Activated T-helper 2 cell treated with anti-CD3 and anti-CD28 coated beads, Interferon-gamma antibody, Interleukin-2, Interleukin-4, amounts not matched to agents 10 μg/mL and 5 μg/mL and 100 μg/mL, durations not matched to agents 14 hours and 24 hours and 36 hours (primary cell): ENCODE data around the gene LRRN2. TPM values are rescaled to one million over a fixed set of nuclear protein-coding genes. Genes with fewer than 3 reads are reported as not detected.
"Not testable (repeated sequence)": the region's sequence is repeated elsewhere in the genome, so short reads cannot be mapped to it uniquely, and the experiment has no call there.

ENCODE experiments used
- DNase-seq: peaks from one replicate; pipeline ENCODE4 v3.0.0; 2021; ENCODE audit warnings: low spot score
- H3K27ac Mint-ChIP-seq: one replicate; pipeline ENCODE4 v1.8.0; 2021; ENCODE audit warnings: mixed read lengths
- H3K27me3 Mint-ChIP-seq: one replicate; pipeline ENCODE4 v1.8.0; 2021; ENCODE audit warnings: low read depth, mixed read lengths
- H3K36me3 Mint-ChIP-seq: one replicate; pipeline ENCODE4 v1.8.0; 2021; ENCODE audit warnings: low read depth, mixed read lengths
- H3K4me1 Mint-ChIP-seq: one replicate; pipeline ENCODE4 v1.8.0; 2021; ENCODE audit warnings: low read depth, mixed read lengths
- H3K4me3 Mint-ChIP-seq: one replicate; pipeline ENCODE4 v1.8.0; 2021; ENCODE audit warnings: low read depth, mild to moderate bottlenecking, moderate library complexity, mixed read lengths
- H3K9me3 Mint-ChIP-seq: one replicate; pipeline ENCODE4 v1.8.0; 2021; ENCODE audit warnings: mixed read lengths
- intact Hi-C: fragments of 100-400 bp; cut with micrococcal nuclease; formaldehyde crosslinking; loops from one replicate; pipeline ENCODE4 v1.15.1; 2023
- total RNA-seq: library from RNA; stranded (reverse); gene quantifications from 2 replicates; pipeline ENCODE4 v1.2.3, GENCODE V29; 2022

LRRN2 gene
- total RNA-seq, 1 donor from 2014 or later: not detected

DNA sequence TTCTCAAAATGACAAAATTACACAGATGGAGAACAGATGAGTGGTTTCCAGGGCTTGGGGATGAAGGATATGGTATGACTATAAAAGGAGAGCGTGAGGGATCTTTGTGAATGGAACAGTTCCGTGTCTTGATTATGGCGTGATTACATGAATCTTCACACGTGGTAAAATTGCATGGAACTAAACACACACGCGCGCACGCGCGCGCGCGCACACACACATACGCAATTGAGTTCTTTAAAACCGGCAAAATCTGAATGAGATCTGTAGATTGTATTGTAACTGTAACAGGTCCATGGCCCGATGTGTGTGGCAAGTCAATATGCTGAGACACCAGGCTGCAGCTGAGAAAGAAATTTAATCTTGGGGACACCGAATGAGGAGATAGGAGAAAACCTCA, 11.1 kb upstream of the LRRN2 start:
- Mint-ChIP-seq H3K27me3 (peaks cover 18% of the 10 kb centered on the region), H3K9me3 (no peaks in the 10 kb centered on the region), H3K36me3 (no peaks in the 10 kb centered on the region), H3K4me3 (no peak overlapping the region), H3K4me1 (peaks cover 10% of the 10 kb centered on the region), H3K27ac (no peak overlapping the region)
- no peak for DNase-seq
- intact Hi-C loops: no loop called here

DNA sequence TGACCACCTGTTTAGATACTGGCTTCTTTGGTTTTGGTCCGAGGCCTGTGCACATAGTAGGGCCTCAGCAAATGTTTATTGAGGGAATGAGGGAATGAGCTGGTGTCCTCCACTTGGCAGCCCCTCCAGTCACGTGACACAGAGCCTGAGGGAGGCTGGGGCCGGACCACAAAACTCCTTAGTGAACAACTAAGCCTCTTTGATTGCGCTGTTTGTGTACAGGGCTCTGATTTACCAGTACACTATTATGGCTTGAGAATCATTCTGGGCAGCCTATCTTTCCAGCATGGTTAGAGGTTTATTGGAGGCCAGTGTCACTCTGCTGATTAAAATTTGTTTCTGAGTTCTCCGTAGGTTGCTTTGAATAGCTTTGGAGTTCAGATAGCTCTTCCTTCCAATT, 10.2 kb upstream of the LRRN2 start:
- H3K27ac Mint-ChIP-seq: no peak overlapping the region
- no peak overlapping the region for H3K4me3 Mint-ChIP-seq
- H3K27me3 Mint-ChIP-seq: peaks cover 18% of the 10 kb centered on the region
- H3K9me3 Mint-ChIP-seq: no peaks in the 10 kb centered on the region
- no peak for DNase-seq
- intact Hi-C loops: no loop called here
- peaks cover 14% of the 10 kb centered on the region for H3K4me1 Mint-ChIP-seq
- no peaks in the 10 kb centered on the region for H3K36me3 Mint-ChIP-seq

- no peak overlapping the region for H3K27ac Mint-ChIP-seq
- H3K4me3 Mint-ChIP-seq: no peak overlapping the region
- intact Hi-C loops: no loop called here
- H3K4me1 Mint-ChIP-seq: peaks cover 13% of the 10 kb centered on the region
- H3K9me3 Mint-ChIP-seq: no peaks in the 10 kb centered on the region
- no peak for DNase-seq
- H3K27me3 Mint-ChIP-seq: peaks cover 20% of the 10 kb centered on the region
- no peaks in the 10 kb centered on the region for H3K36me3 Mint-ChIP-seq
Measured at GRCh38 chr1:204694145-204694544, 8.6 kb upstream of the LRRN2 start.

GRCh38 chr1:204692841-204693356, 7.4 kb upstream of the LRRN2 start:
- intact Hi-C loops: no loop called here
- Mint-ChIP-seq H3K9me3 (no peaks in the 10 kb centered on the region), H3K27me3 (peaks cover 27% of the 10 kb centered on the region), H3K36me3 (no peaks in the 10 kb centered on the region), H3K4me1 (peaks cover 12% of the 10 kb centered on the region), H3K27ac (no peak overlapping the region), H3K4me3 (no peak overlapping the region)
- no peak for DNase-seq

GRCh38 chr1:204692325-204692840, 6.8 kb upstream of the LRRN2 start:
- Mint-ChIP-seq H3K27me3 (peaks cover 31% of the 10 kb centered on the region), H3K36me3 (no peaks in the 10 kb centered on the region), H3K4me1 (peaks cover 12% of the 10 kb centered on the region), H3K9me3 (no peaks in the 10 kb centered on the region), H3K4me3 (no peak overlapping the region), H3K27ac (no peak overlapping the region)
- intact Hi-C loops: no loop called here
- DNase-seq: no peak

DNA sequence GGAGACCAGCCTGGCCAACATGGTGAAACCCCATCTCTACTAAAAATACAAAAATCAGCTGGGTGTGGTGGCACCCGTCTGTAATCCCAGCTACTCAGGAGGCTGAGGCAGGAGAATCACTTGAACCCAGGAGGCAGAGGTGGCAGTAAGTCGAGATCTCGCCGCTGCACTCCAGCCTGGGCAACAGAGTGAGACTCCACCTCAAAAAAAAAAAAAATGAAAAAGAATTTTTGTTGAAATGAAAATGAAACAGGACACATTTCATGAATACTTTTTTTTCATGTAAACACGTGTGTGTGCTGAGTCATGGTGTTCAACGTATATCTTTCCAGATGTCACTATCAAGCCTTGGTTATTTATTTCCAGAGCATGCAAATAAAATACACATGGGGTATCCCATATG, 5.8 kb upstream of the LRRN2 start:
- DNase-seq, intact Hi-C loops, H3K9me3 Mint-ChIP-seq, H3K4me3 Mint-ChIP-seq, H3K36me3 Mint-ChIP-seq, H3K27ac Mint-ChIP-seq: not testable (repeated sequence)
- Mint-ChIP-seq H3K4me1 (peaks cover 12% of the 10 kb centered on the region), H3K27me3 (peaks cover 37% of the 10 kb centered on the region)

DNA sequence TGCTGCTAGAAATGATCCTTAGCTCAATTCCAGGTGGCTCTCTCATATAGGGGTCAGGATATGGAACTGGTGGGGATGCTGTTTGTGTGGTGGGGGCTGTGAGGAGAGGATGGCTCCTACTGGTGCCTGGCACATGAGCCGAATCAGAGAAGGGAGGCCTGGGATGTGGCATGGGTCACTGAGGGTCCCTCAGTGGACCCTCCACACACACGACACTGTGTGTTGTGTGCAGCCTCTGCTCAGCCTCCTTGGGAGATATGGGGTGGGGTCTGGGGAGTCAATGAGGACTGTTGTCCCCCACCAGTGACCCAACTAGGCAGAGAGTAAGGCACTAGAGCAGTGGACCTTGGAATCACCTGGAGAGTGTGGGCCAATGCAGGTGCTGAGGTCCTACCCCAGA, 3.2 kb upstream of the LRRN2 start:
- H3K36me3 Mint-ChIP-seq: no peaks in the 10 kb centered on the region
- DNase-seq: no peak
- peaks cover 44% of the 10 kb centered on the region for H3K27me3 Mint-ChIP-seq
- intact Hi-C loops: no loop called here
- no peak overlapping the region for H3K4me3 Mint-ChIP-seq
- H3K4me1 Mint-ChIP-seq: peaks cover 12% of the 10 kb centered on the region
- H3K27ac Mint-ChIP-seq: no peak overlapping the region
- no peaks in the 10 kb centered on the region for H3K9me3 Mint-ChIP-seq

DNA sequence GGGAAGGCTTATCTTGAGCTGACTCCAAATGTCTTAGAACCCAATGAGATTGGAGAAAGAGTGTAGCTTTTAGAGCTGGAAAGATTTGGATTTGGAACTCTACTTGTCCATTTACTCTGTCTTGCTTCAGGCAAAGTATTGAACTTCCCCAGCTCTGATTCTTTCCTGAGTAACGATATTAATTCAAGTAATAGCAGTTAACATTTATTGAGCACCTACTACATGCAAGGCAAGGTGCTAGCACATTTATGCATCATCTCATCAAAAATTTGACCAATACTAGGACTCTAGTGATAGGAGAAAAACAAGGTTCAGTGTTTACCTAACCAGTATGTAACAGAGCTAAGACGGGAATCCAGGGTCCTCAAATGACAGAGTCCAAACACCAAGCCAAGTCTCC, 2.5 kb upstream of the LRRN2 start:
- H3K4me1 Mint-ChIP-seq: peaks cover 12% of the 10 kb centered on the region
- H3K27me3 Mint-ChIP-seq: peaks cover 50% of the 10 kb centered on the region
- intact Hi-C loops: no loop called here
- no peak overlapping the region for H3K27ac Mint-ChIP-seq
- no peaks in the 10 kb centered on the region for H3K9me3 Mint-ChIP-seq
- H3K4me3 Mint-ChIP-seq: no peak overlapping the region
- DNase-seq: no peak
- no peaks in the 10 kb centered on the region for H3K36me3 Mint-ChIP-seq

- Mint-ChIP-seq H3K9me3 (no peaks in the 10 kb centered on the region), H3K27me3 (peaks cover 59% of the 10 kb centered on the region), H3K4me3 (no peak overlapping the region), H3K4me1 (no peaks in the 10 kb centered on the region), H3K27ac (no peak overlapping the region), H3K36me3 (no peaks in the 10 kb centered on the region)
- intact Hi-C loops: no loop called here
- no peak for DNase-seq
Measured at GRCh38 chr1:204684571-204685235, 835 bp downstream of the LRRN2 start.

GRCh38 chr1:204684206-204684570, 1.4 kb downstream of the LRRN2 start:
- no peak overlapping the region for H3K4me3 Mint-ChIP-seq
- H3K27me3 Mint-ChIP-seq: peaks cover 63% of the 10 kb centered on the region
- no peaks in the 10 kb centered on the region for H3K36me3 Mint-ChIP-seq
- no peaks in the 10 kb centered on the region for H3K9me3 Mint-ChIP-seq
- no peaks in the 10 kb centered on the region for H3K4me1 Mint-ChIP-seq
- intact Hi-C loops: no loop called here
- no peak overlapping the region for H3K27ac Mint-ChIP-seq
- DNase-seq: no peak

GRCh38 chr1:204683284-204684205, 2.0 kb downstream of the LRRN2 start:
- intact Hi-C loops: no loop called here
- Mint-ChIP-seq H3K27me3 (peaks cover 62% of the 10 kb centered on the region), H3K9me3 (no peaks in the 10 kb centered on the region), H3K4me1 (no peaks in the 10 kb centered on the region), H3K27ac (no peak overlapping the region), H3K4me3 (no peak overlapping the region), H3K36me3 (no peaks in the 10 kb centered on the region)
- no peak for DNase-seq

- Mint-ChIP-seq H3K27me3 (peaks cover 39% of the 10 kb centered on the region), H3K4me3 (no peak overlapping the region), H3K4me1 (no peaks in the 10 kb centered on the region), H3K36me3 (no peaks in the 10 kb centered on the region), H3K27ac (no peak overlapping the region), H3K9me3 (no peaks in the 10 kb centered on the region)
- intact Hi-C loops: no loop called here
- DNase-seq: no peak
Measured at GRCh38 chr1:204680461-204680860, 5.1 kb downstream of the LRRN2 start.

DNA sequence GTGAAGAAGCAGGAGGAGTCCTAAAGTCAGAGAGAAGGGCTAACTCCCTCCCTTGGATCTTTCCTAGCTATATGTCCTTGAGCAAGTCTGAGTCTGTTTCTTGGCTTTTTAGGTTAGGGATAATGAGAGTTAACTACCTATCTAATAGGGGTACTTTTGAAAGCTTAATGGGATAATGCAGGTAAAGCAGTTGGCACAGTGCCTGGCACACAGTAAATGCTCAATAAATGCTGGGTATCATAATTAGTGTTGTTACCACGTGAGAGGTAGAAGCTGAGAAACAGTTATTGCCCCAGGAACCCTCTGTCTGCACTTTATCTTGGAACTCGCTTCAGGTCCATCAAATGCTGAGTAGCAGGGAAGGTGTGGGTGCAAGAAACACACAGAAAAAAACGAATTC, 5.5 kb downstream of the LRRN2 start:
- H3K27ac Mint-ChIP-seq: no peak overlapping the region
- H3K4me1 Mint-ChIP-seq: no peaks in the 10 kb centered on the region
- H3K27me3 Mint-ChIP-seq: peaks cover 38% of the 10 kb centered on the region
- H3K36me3 Mint-ChIP-seq: no peaks in the 10 kb centered on the region
- intact Hi-C loops: no loop called here
- H3K4me3 Mint-ChIP-seq: no peak overlapping the region
- no peak for DNase-seq
- no peaks in the 10 kb centered on the region for H3K9me3 Mint-ChIP-seq
